G401 (cell line): ENCODE measurements around the gene SHB. TPM values are rescaled to one million over a fixed set of nuclear protein-coding genes. Genes with fewer than 3 reads are reported as not detected.
A peak's percentile ranks its signal among the peaks of the same experiment; 100 is the strongest.

Experiments
- DNase-seq: peaks from one replicate; pipeline ENCODE4 v3.0.0-alpha.2; 2015; ENCODE audit warnings: low spot score
- in situ Hi-C: cut with HindIII; loops from 2 replicates; pipeline ENCODE4 v1.10.0; 2016; ENCODE audit warnings: low sequenced_read_pairs, mixed read lengths
- total RNA-seq: library from RNA; depleted of rRNA; stranded (reverse); fragments of >200 nt; shearing (Covaris generic); gene quantifications from 2 replicates; pipeline ENCODE4 v1.2.3, GENCODE V29; 2014

SHB gene
- total RNA-seq, 1 experiment from 2014 or later, result 18.4 TPM

GRCh38 chr9:38089387-38090165 lies 20.5 kb upstream of the SHB start:
- in situ Hi-C loops, result no loop called here

GRCh38 chr9:38088006-38088925 lies 19.2 kb upstream of the SHB start:
- in situ Hi-C loops, result no loop called here
- DNase-seq, result peak; percentile 58

More at GRCh38 chr9:38089387-38090165, 20.5 kb upstream of the SHB start:
- DNase-seq, result no peak

GRCh38 chr9:38086496-38086895 lies 17.5 kb upstream of the SHB start:
- in situ Hi-C loops, result no loop called here
- no peak for DNase-seq

GRCh38 chr9:38085308-38085707 lies 16.3 kb upstream of the SHB start:
- DNase-seq, result no peak
- in situ Hi-C loops, result no loop called here

- in situ Hi-C loops, result no loop called here
- DNase-seq, result no peak
These were observed 15.5 kb upstream of the SHB start for GRCh38 chr9:38084556-38084880.

GRCh38 chr9:38083858-38084555 lies 15.0 kb upstream of the SHB start:
- in situ Hi-C loops, result no loop called here
- no peak for DNase-seq

- no peak for DNase-seq
- in situ Hi-C loops, result no loop called here
These were observed 13.6 kb upstream of the SHB start for GRCh38 chr9:38082446-38083287.

GRCh38 chr9:38081356-38082108 lies 12.5 kb upstream of the SHB start:
- DNase-seq, result no peak
- in situ Hi-C loops, result no loop called here

- no peak for DNase-seq
- in situ Hi-C loops, result no loop called here
These were observed 10.5 kb upstream of the SHB start for GRCh38 chr9:38079461-38080031.

- in situ Hi-C loops, result no loop called here
- DNase-seq, result no peak
These were observed 6.2 kb upstream of the SHB start for GRCh38 chr9:38075272-38075671.

- in situ Hi-C loops, result no loop called here
These were observed 5.5 kb upstream of the SHB start for GRCh38 chr9:38074441-38074961.

GRCh38 chr9:38073882-38074281 lies 4.9 kb upstream of the SHB start:
- in situ Hi-C loops, result no loop called here
- DNase-seq, result no peak

More at GRCh38 chr9:38074441-38074961, 5.5 kb upstream of the SHB start:
- no peak for DNase-seq

GRCh38 chr9:38071470-38072134 lies 2.6 kb upstream of the SHB start:
- no peak for DNase-seq
- in situ Hi-C loops, result no loop called here

- in situ Hi-C loops, result no loop called here
- no peak for DNase-seq
These were observed 957 bp downstream of the SHB start for GRCh38 chr9:38067859-38068681.

- in situ Hi-C loops, result no loop called here
- DNase-seq, result no peak
These were observed 1.8 kb downstream of the SHB start for GRCh38 chr9:38066914-38067858.
